ENCODE results near the gene PVR.
"Not testable (repeated sequence)": the region's sequence is repeated elsewhere in the genome, so short reads cannot be mapped to it uniquely, and the experiment has no call there.

PVR gene

DNA sequence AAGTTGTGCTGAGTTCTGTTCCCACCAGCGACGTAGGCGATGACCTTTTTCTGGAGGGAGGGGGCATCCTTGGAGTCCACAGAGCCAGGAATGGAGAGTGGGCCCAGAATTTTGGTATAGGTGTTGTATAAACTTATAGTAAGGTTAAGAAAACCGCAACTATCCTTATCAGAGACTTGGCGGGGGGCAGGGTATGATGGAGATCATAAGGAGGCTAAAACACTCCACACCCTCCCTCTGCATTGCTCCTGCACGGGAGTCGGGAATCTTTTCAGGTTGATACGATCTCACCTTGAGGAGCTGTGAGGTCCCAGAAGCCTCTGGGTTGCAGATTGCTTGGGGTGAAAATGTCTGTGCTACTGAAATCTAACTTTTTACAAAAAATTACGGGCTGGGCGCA, 21.3 kb downstream of the PVR start:
- CTCF ChIA-PET: no interaction called here
- no peak for DNase-seq (ENCODE audit: low spot score)
- POLR2A ChIA-PET (ENCODE audit: low non-redundant PET): no interaction called here
- H3K27ac ChIP-seq: no peak overlapping the region
- TF ChIP-seq, protein P1, sequence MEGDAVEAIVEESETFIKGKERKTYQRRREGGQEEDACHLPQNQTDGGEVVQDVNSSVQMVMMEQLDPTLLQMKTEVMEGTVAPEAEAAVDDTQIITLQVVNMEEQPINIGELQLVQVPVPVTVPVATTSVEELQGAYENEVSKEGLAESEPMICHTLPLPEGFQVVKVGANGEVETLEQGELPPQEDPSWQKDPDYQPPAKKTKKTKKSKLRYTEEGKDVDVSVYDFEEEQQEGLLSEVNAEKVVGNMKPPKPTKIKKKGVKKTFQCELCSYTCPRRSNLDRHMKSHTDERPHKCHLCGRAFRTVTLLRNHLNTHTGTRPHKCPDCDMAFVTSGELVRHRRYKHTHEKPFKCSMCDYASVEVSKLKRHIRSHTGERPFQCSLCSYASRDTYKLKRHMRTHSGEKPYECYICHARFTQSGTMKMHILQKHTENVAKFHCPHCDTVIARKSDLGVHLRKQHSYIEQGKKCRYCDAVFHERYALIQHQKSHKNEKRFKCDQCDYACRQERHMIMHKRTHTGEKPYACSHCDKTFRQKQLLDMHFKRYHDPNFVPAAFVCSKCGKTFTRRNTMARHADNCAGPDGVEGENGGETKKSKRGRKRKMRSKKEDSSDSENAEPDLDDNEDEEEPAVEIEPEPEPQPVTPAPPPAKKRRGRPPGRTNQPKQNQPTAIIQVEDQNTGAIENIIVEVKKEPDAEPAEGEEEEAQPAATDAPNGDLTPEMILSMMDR (conservative IDR thresholded peaks at IDR 0.05; ENCODE audit: low read depth): no peak

DNA sequence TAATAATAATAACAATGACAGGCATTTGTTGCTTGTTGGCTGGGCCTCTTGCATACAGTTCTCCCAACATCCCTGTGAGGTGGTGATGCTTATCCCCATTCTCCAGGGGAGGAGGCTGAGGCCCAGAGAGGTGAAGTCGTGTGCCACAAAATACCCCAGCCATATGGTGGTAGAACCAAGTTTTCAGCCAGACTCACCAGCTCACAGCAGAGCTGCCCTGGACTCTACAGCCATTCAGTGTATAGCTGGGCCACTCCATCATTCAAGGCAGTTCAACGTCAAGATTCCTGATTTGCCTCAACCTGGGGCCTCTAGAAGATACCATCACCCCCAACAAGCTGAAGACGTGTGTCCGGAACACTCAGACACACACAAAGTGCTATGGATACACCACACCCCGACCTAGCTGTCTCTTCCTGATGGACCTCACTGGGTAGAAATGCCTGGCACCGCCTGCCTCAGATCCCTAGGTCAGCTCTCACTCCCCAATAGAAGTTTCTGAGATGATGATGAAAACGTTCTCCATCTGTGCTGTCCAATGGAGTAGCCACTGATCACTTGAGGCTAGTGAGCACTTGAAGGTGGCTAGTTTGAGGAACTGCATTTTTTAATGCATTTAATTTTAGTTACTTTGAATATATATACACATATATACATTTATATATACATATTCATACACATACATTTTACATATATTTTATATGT, 23.3 kb downstream of the PVR start:
- ChIA-PET CTCF (no interaction called here), POLR2A (ENCODE audit: low non-redundant PET) (interaction anchor here (0.5 kb wide), 1 partner anchor 19 kb away, joined by 3 read pairs; no protein-coding TSS in a partner anchor)
- DNase-seq (ENCODE audit: low spot score): no peak
- H3K27ac ChIP-seq: no peak overlapping the region
- TF ChIP-seq, protein P1 (conservative IDR thresholded peaks at IDR 0.05; ENCODE audit: low read depth): no peak

DNA sequence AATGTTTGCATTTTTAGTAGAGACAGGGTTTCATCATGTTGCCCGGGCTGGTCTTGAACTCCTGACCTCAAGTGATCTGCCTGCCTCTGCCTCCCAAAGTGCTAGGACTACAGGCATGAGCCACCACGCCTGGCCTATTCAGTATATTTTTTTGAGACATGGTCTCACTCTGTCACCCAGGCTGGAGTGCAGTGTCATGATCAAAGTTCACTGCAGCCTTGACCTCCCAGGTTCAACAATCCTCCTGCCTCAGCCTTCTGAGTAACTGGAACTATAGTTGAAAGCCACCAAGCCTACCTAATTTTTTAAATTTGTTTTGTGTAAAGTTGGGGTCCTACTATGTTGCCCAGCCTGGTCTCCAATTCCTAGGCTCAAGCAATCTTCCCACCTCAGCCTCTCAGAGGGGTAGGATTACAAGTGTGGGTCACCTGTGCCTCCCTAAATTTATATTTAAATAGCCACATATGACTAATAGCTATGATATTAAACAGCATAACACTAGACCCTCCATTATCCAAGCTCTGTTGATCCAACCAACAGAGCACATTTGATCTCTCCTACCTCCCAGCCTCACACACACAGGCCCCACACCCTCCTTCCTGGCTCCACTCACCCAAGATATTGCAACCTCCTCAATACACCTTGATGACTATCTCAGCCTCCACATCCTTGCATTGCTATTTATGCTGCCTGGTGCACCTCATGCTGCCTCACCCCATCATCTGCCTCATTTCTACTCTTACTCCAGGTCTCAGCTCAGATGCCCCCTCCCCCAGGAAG, 25.5 kb downstream of the PVR start:
- no peak overlapping the region for H3K27ac ChIP-seq
- ChIA-PET CTCF (interaction anchor here (1.2 kb wide), 1 partner anchor 34 kb away, joined by 3 read pairs; no protein-coding TSS in a partner anchor), POLR2A (ENCODE audit: low non-redundant PET) (no interaction called here)
- TF ChIP-seq, protein P1 (conservative IDR thresholded peaks at IDR 0.05; ENCODE audit: low read depth): no peak
- DNase-seq (ENCODE audit: low spot score): no peak

DNA sequence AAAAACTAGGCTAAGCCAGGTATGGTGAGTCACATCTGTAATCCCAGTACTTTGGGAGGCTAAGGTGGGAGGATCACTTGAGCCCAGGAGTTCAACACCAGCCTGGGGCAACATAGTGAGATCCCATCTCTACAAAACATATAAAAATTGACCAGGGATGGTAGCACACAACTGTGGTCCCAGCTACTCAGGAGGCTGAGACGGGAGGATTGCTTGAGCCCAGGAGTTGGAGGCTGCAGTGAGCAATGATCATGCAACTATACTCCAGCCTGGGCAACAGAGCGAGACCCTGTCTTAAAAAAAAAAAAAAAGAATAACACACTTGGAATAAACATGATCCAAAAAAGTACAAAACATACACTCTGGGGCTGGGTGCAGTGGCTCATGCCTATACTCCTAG, 26.3 kb downstream of the PVR start:
- DNase-seq (ENCODE audit: low spot score); POLR2A ChIA-PET (ENCODE audit: low non-redundant PET): not testable (repeated sequence)
- CTCF ChIA-PET: interaction anchor here (0.6 kb wide), 1 partner anchor 96 kb away, joined by 3 read pairs; no protein-coding TSS in a partner anchor

DNA sequence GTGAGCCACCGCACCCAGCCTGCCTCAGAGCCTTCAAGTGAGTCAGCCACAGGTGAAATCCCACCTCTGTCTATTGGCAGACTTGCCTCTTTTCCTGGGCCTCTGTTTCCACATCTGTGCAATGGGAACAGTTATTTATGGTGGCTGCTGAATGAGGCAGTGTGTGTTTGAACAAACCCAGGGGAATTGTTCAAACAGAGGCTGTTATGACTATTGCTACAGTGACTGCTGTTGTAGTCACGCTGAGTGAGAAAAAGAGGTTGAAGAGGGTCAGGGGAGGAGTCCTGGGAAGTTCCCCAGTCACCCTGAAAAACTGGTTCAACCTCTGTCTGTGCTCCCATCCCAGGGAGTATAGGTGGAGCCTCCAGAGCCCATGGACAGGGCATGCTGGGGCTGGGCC, 27.7 kb downstream of the PVR start, which contains the start of gene CEACAM19:
Gene CEACAM19 (plus strand): TSS at position 83 of the 400 bp plus-strand sequence. CDS start 450 bp downstream, outside the sequence.
- POLR2A ChIA-PET (ENCODE audit: low non-redundant PET): no interaction called here

More for the DNA sequence above, 26.3 kb downstream of the PVR start:
- not testable (repeated sequence) for H3K27ac ChIP-seq

DNA sequence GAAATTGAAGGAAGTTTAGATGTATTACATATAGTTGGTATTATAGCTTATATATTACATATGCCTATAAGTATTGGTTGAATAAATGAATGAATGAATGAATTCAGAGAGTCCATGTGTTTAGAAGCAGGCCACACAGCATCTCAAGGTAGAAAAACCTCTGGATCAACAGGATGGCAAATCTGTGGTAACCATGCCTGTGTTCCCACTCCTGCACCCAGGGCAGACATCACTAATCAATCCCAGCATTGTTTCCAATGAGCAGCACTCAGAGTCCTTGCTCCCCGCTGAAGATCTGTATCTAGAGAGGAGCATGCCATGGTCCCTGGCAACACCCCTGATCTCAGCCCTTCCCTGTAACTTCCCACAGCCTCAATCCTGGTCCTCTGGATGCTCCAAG, 28.5 kb downstream of the PVR start:
- POLR2A ChIA-PET (ENCODE audit: low non-redundant PET): no interaction called here
- DNase-seq (ENCODE audit: low spot score): no peak
- TF ChIP-seq, protein P1 (conservative IDR thresholded peaks at IDR 0.05; ENCODE audit: low read depth): no peak
- no peak overlapping the region for H3K27ac ChIP-seq
- CTCF ChIA-PET: no interaction called here

More for the DNA sequence above, 27.7 kb downstream of the PVR start, which contains the start of gene CEACAM19:
- CTCF ChIA-PET: no interaction called here
- no peak within 1 kb of the TSS for H3K27ac ChIP-seq
- peak; percentile 73 for DNase-seq (ENCODE audit: low spot score)
- TF ChIP-seq, protein P1 (conservative IDR thresholded peaks at IDR 0.05; ENCODE audit: low read depth): no peak
